Panc1 (cell line): ENCODE data around the gene APEH. TPM values are rescaled to one million over a fixed set of nuclear protein-coding genes. Genes with fewer than 3 reads are reported as not detected.

Experiments used
- ATAC-seq: fragments of 200-7000 bp; cut with Tn5 transposase; 2 replicates; pipeline ENCODE4 v1.9.1; 2020; ENCODE audit warnings: mild to moderate bottlenecking, moderate library complexity
- BruUV-seq: library from RNA; stranded (reverse); fragments of 400-500 nt; replicated peaks from 2 replicates; lab custom pipeline; 2021; lab: Mats Ljungman, UMichigan
- CTCF ChIA-PET: fragments of 300-600 bp; sonication (Branson Sonifier 250); formaldehyde crosslinking; loops from one replicate; lab custom pipeline; 2022; ENCODE audit warnings: antibody characterized with exemption; lab: Charles Lee
- POLR2A ChIA-PET: fragments of 300-600 bp; sonication (Branson Sonifier 250); formaldehyde crosslinking; loops from one replicate; lab custom pipeline; 2022; ENCODE audit warnings: antibody characterized with exemption; lab: Charles Lee
- DNase-seq: peaks from one replicate; pipeline ENCODE4 v3.0.0-alpha.2; 2010; ENCODE audit warnings: low read depth, low spot score
- H3K27ac ChIP-seq: 2 replicates; pipeline ENCODE4 v1.5.1; 2011; ENCODE audit warnings: mild to moderate bottlenecking, low read length, inconsistent platforms
- H3K27me3 ChIP-seq: fragments of 200-500 bp; sonication (Bioruptor generic); 2 replicates; pipeline ENCODE4 v1.6.0; 2014; ENCODE audit warnings: low read length, inconsistent platforms; ENCODE audit not compliant: control insufficient read depth, insufficient read depth
- H3K36me3 ChIP-seq: fragments of 200-500 bp; sonication (Bioruptor generic); 2 replicates; pipeline ENCODE4 v1.5.1; 2014; ENCODE audit warnings: inconsistent platforms, mild to moderate bottlenecking, low read length, moderate library complexity; ENCODE audit not compliant: control insufficient read depth, insufficient read depth
- H3K4me1 ChIP-seq: 2 replicates; pipeline ENCODE4 v1.5.1; 2011; ENCODE audit warnings: inconsistent platforms, mild to moderate bottlenecking, low read length, moderate library complexity; ENCODE audit not compliant: control insufficient read depth, insufficient read depth
- H3K4me3 ChIP-seq, 2 experiments: 2 replicates each; pipeline ENCODE4 v1.5.1; 2011 to 2012; ENCODE audit warnings: low read depth in 2 of 2, low read length in 2 of 2, mild to moderate bottlenecking in 2 of 2, inconsistent platforms in 1 of 2, moderate library complexity in 1 of 2
- H3K9me3 ChIP-seq: fragments of 200-500 bp; sonication (Bioruptor generic); 2 replicates; pipeline ENCODE4 v1.5.1; 2014; ENCODE audit warnings: low read depth, mild to moderate bottlenecking, inconsistent platforms, low read length, moderate library complexity; ENCODE audit not compliant: control insufficient read depth, insufficient read depth
- POLR2AphosphoS5 ChIP-seq: IDR thresholded peaks from 2 replicates; pipeline ENCODE4 v1.6.1; 2012; ENCODE audit warnings: mild to moderate bottlenecking, low read depth, low read length, moderate library complexity
- SIN3A ChIP-seq: IDR thresholded peaks from 2 replicates; pipeline ENCODE4 v1.6.1; 2012; ENCODE audit warnings: low read depth, mild to moderate bottlenecking, low read length, moderate library complexity, borderline replicate concordance; ENCODE audit not compliant: insufficient read depth
- TCF7L2 ChIP-seq: IDR thresholded peaks from 2 replicates; pipeline ENCODE4 v1.6.1; 2011; ENCODE audit warnings: mild to moderate bottlenecking, low read depth, low read length, inconsistent platforms
- in situ Hi-C: cut with HindIII; loops from 2 replicates; pipeline ENCODE4 v1.10.0; 2016; ENCODE audit warnings: low sequenced_read_pairs, low pct_unique_long_range_greater_than_20kb
- intact Hi-C: fragments of 100-400 bp; cut with micrococcal nuclease; formaldehyde crosslinking; loops from one replicate; pipeline ENCODE4 v1.10.0; 2022; ENCODE audit not compliant: unreplicated experiment
- total RNA-seq: library from RNA; stranded (reverse); gene quantifications from one replicate; pipeline ENCODE4 v1.2.1, GENCODE V29; 2021; ENCODE audit not compliant: unreplicated experiment
- TF ChIP-seq, protein P1 (sequence below), 2 experiments: IDR thresholded peaks; 2 replicates each; pipeline ENCODE4 v1.6.1; 2011 to 2012; ENCODE audit warnings: low read depth in 2 of 2, control low read depth in 1 of 2, low read length in 1 of 2, mild to moderate bottlenecking in 1 of 2, moderate library complexity in 1 of 2; ENCODE audit not compliant: insufficient read depth in 1 of 2
- TF ChIP-seq, protein P2 (sequence below): fragments of 450-650 bp; IDR thresholded peaks from 2 replicates; pipeline ENCODE4 v1.5.1; 2017; ENCODE audit warnings: mild to moderate bottlenecking

APEH gene
- total RNA-seq, 1 experiment from 2014 or later, result 131 TPM

DNA sequence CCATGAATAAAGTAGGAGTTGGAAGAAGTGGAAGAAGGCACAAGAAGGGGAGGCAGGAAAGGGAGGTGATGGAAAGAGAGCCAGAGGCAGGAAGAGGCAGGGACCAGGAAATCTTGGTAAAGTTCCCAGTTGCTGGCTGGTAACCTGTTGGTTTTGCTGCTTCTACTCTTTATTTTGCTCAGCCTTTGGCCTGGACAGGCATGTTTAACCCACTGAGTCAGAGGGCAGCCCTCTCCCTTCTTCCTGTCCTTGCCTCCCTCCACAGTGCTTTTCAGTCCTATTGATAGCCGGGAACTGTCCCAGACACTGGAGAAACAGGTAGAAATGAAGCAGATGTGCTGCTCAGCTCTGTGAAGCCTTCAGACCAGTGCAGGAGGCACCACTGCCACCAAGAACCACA lies 43.4 kb upstream of the APEH start:
- ChIA-PET POLR2A (no interaction called here), CTCF (no interaction called here)
- ATAC-seq (no peak), DNase-seq (no peak)
- intact Hi-C loops, result no loop called here
- TF ChIP-seq POLR2AphosphoS5, result no peak
- TF ChIP-seq, protein P1, sequence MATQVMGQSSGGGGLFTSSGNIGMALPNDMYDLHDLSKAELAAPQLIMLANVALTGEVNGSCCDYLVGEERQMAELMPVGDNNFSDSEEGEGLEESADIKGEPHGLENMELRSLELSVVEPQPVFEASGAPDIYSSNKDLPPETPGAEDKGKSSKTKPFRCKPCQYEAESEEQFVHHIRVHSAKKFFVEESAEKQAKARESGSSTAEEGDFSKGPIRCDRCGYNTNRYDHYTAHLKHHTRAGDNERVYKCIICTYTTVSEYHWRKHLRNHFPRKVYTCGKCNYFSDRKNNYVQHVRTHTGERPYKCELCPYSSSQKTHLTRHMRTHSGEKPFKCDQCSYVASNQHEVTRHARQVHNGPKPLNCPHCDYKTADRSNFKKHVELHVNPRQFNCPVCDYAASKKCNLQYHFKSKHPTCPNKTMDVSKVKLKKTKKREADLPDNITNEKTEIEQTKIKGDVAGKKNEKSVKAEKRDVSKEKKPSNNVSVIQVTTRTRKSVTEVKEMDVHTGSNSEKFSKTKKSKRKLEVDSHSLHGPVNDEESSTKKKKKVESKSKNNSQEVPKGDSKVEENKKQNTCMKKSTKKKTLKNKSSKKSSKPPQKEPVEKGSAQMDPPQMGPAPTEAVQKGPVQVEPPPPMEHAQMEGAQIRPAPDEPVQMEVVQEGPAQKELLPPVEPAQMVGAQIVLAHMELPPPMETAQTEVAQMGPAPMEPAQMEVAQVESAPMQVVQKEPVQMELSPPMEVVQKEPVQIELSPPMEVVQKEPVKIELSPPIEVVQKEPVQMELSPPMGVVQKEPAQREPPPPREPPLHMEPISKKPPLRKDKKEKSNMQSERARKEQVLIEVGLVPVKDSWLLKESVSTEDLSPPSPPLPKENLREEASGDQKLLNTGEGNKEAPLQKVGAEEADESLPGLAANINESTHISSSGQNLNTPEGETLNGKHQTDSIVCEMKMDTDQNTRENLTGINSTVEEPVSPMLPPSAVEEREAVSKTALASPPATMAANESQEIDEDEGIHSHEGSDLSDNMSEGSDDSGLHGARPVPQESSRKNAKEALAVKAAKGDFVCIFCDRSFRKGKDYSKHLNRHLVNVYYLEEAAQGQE (IDR thresholded peaks at IDR 0.05; ENCODE audit: insufficient read depth in 1 of 2, low read depth in 2 of 2, low read length in 1 of 2), result no peak
- no peak for TF ChIP-seq SIN3A
- no peak for TF ChIP-seq TCF7L2
- TF ChIP-seq, protein P2, sequence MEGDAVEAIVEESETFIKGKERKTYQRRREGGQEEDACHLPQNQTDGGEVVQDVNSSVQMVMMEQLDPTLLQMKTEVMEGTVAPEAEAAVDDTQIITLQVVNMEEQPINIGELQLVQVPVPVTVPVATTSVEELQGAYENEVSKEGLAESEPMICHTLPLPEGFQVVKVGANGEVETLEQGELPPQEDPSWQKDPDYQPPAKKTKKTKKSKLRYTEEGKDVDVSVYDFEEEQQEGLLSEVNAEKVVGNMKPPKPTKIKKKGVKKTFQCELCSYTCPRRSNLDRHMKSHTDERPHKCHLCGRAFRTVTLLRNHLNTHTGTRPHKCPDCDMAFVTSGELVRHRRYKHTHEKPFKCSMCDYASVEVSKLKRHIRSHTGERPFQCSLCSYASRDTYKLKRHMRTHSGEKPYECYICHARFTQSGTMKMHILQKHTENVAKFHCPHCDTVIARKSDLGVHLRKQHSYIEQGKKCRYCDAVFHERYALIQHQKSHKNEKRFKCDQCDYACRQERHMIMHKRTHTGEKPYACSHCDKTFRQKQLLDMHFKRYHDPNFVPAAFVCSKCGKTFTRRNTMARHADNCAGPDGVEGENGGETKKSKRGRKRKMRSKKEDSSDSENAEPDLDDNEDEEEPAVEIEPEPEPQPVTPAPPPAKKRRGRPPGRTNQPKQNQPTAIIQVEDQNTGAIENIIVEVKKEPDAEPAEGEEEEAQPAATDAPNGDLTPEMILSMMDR, result no peak
- Histone ChIP-seq H3K27me3 (no peaks in the 10 kb centered on the region), H3K4me1 (no peaks in the 10 kb centered on the region), H3K9me3 (no peaks in the 10 kb centered on the region), H3K27ac (no peak overlapping the region), H3K4me3 (no peak overlapping the region), H3K36me3 (no peaks in the 10 kb centered on the region)
- in situ Hi-C loops, result no loop called here
- no TSS peak for BruUV-seq

DNA sequence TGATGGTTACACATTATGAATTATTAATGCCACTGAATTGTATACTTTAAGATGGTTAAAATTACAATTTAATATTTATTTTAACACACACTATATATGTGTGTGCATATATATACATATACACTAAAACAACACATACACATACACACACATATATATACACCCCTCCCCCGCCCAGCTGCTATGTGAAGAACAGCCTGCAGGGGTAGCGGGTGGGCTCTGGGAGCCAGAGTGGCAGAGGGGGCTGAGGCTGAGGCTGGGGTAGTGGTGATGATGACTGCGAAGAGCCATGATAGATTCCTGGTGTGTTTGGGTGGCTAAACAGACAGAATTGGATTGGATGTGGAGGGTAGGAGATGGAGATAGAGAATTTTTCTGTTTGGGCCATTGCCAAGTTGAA lies 39.4 kb upstream of the APEH start:
- ATAC-seq (no peak), DNase-seq (no peak)
- in situ Hi-C loops (no loop called here), intact Hi-C loops (no loop called here)
- ChIA-PET CTCF (no interaction called here), POLR2A (no interaction called here)
- Histone ChIP-seq H3K36me3 (no peaks in the 10 kb centered on the region), H3K4me1 (no peaks in the 10 kb centered on the region), H3K27ac (no peak overlapping the region), H3K9me3 (no peaks in the 10 kb centered on the region), H3K4me3 (no peak overlapping the region), H3K27me3 (no peaks in the 10 kb centered on the region)
- TF ChIP-seq POLR2AphosphoS5 (no peak), SIN3A (no peak), TCF7L2 (no peak)
- TF ChIP-seq, protein P2, result no peak
- TF ChIP-seq, protein P1 (IDR thresholded peaks at IDR 0.05; ENCODE audit: insufficient read depth in 1 of 2, low read depth in 2 of 2, low read length in 1 of 2), result no peak
- BruUV-seq, result no TSS peak
